CD4-positive, alpha-beta T cell treated with Interleukin-17A for 4 hours (primary cell): ENCODE data around the gene CRMP1.

Source experiments
- DNase-seq: peaks from one replicate; pipeline ENCODE4 v3.0.0-alpha.2; 2020; ENCODE audit warnings: mixed read lengths

The CRMP1 gene

GRCh38 chr4:5790546-5790857 is 102.4 kb downstream of the CRMP1 start:
- no peak for DNase-seq

GRCh38 chr4:5789141-5789540 is 103.7 kb downstream of the CRMP1 start:
- DNase-seq = no peak

GRCh38 chr4:5788144-5788543 is 104.7 kb downstream of the CRMP1 start:
- DNase-seq = no peak

DNA sequence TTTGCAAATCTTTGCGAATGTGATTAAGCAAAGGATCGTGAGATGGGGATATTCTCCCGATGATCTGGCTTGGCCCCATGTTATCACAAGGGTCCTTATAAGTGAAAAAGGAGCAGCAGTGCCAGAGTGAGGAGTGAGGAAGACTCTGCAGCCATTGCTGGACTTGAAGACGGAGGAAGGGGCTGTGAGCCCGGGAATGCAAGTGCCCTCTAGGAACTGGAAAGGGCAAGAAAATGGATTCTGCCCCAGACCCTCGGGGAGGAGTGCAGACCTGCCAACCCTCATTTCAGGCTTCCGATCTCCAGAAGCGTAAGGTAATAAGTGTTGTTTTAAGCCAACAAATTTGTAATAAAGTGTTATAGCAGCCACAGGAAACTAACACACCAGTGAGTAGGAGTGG is 105.6 kb downstream of the CRMP1 start:
- DNase-seq = no peak

GRCh38 chr4:5785806-5786680 is 106.8 kb downstream of the CRMP1 start:
- DNase-seq = no peak

GRCh38 chr4:5784960-5785611 is 107.8 kb downstream of the CRMP1 start:
- DNase-seq = no peak

- DNase-seq = no peak
Observed at GRCh38 chr4:5784021-5784420, 108.9 kb downstream of the CRMP1 start.

- no peak for DNase-seq
Observed at GRCh38 chr4:5783486-5783885, 109.4 kb downstream of the CRMP1 start.

DNA sequence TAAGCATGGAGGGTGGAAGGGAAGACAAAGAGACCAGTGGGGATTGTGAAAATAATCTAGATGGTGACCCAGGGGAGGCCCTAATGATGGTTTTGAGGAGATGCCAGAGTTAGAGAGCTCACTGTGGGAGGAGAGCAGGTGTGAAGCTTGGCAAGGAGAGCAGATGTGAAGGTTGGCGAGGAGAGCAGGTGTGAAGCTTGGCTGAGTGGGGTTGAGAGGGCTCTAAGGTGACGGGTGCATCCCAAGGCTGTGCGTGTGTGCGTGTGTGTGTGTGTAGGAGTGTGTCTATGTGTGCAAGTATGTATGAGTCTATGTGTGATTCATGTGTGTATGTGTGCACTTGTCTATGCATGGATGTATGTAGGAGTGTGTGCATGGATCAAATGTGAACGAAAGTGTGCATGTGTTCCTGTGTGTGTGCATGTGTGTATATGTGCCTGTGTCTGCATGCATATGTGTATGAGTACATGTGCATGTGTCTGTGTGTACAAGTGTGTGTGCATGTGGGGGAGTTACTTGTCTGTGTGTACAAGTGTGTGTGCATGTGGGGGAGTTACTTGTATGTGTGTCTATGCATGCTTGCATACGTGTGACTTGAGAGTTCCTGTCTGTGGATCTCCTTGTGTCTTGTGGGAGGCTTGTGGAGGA is 109.9 kb downstream of the CRMP1 start:
- no peak for DNase-seq

GRCh38 chr4:5781691-5782090 is 111.2 kb downstream of the CRMP1 start:
- DNase-seq = no peak

DNA sequence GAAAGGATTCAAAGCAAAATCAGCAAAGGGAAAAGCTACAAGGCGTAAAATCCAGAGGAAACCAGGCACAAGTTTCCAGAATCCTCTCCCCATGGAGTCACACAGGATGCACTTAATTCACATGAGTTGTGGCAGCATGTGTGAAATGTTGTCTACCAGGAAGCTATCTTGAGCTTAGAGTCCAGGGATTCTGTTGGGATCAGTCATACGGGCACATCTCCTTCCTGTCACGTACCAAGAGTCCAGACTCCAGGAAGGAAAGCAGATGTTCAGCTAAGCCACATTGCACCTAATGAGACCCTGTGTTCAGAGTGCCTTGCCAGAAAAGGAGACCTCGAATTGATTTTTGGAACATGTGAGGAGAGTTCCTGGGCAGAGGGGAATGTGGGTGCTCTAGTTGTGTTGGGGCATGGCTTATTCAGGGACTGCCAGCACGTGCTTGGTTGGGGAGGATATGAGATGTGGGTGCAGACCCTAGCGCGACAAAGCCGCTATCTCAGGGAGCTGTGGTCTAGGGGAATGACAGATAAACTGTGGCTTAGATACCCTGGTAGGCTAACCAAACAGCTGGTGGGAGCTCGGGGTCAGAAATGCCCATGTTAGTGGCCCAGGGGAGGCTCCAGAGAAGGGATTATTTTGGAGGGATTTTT is 111.9 kb downstream of the CRMP1 start:
- no peak for DNase-seq

DNA sequence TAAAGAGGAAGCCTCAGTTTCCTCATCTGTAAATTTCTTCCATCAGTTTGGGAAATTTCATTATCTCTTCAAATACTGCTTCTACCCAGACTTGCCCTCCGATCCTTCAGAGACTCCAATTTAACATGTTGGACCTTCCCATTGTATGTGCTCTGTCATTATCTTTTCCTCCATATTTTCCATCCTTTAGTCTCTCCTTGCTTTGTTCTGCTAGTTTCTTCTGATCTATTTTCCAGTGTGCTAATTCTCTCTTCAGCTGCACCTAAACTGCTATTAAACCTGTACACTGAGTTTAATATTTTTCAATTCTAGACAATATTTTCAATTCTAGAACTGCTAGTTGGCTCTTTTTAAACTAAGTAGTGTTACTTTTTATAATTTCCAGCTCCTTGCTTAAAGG is 116.4 kb downstream of the CRMP1 start:
- DNase-seq = no peak

DNA sequence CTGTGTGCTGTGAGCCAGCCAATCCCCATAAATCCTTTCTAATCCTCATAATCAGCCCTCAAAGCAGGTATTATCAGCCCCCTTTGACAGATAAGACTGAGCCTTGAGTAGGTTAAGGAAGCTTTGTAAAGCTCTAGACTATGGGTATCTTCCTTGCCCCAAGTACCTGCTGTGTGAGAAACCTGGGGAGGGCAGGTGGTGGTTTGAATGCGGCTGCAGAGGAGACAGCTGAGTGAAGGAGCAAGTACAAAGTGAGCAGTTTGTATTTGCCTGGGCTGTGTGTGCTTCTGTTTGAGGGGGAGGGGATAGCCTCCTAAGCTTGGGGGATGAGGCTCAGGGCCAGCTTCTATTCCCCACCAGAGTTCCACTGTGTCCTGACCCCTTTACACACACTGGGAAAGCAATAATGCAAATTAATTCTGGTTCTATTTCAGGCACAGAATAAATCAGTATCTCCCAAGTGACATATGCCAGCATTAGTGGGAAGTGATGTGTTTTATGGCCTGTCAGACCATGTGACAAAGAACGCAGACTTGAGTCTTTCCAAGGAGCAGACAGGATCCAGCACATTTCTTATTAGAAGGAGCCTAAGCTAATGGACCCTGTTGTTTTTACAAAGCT is 118.4 kb downstream of the CRMP1 start:
- no peak for DNase-seq

GRCh38 chr4:5773271-5773555 is 119.7 kb downstream of the CRMP1 start:
- no peak for DNase-seq

DNA sequence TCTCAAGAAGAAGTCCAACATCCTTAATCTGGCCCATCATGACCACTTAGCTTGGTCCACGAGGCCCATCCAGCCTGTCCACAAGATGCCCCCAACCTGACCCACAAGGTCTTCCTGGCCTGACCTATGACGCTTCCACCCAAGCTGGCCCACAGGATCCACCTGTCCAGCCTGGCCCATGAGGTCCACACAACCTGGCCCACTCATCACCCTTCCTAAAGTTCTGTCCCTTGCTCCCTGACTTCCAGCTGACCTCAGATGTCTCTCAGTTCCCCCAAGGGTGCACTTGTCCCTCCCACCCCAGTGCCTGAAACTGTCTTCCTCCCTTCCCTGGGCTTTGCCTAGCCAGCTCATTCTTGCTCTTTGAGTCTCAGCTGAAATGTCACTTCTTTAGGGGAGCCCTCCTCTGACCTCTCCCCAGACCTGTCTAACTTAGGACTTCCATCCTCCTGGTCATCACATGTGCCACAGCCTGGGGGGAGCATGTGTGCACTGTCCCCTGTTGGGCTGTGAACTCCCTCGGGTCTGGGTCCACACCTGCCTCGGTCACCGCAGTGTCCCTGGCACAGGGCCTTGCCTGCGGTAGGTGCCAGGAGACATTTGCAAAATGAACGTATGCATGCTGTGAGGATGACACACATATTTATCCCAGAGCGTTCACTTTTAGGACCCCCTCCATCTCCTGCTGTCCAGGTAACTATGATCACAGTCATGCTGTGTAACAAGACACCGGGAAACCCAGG is 120.2 kb downstream of the CRMP1 start:
- DNase-seq = no peak
